ENCODE results near the gene NPTX2. TPM values are rescaled to one million over a fixed set of nuclear protein-coding genes. Genes with fewer than 3 reads are reported as not detected.

Gene NPTX2
- total RNA-seq, 1 donor from 2014 or later, result 5.6 TPM

- no peak overlapping the region for H2AFZ ChIP-seq (replicated peaks)
- no peaks in the 10 kb centered on the region for H3K9me3 Mint-ChIP-seq
These were observed 25.2 kb upstream of the NPTX2 start for GRCh38 chr7:98591926-98592325.

DNA sequence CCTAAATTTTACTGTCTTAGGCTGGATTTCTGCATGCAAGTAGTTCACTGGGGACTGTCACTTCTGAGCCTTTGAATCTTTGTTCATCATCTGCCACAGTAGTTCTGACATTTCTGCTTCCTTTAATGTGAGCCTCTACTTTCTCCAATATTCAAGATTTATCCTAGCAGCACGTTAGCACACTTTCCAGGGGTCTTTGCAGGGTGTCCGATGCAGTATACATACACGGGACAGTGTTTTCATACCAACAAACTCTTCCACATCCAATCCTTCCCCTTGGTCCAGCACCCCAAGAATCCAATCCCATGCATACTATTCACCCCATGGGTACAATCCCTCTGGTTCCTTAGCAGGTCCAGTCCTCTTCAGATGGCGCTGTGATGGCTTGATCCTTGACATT, 22.7 kb upstream of the NPTX2 start:
- Mint-ChIP-seq H3K27ac (no peak overlapping the region), H3K4me1 (peaks cover 2% of the 10 kb centered on the region), H3K4me3 (no peak overlapping the region), H3K27me3 (ENCODE audit: insufficient read depth, low read depth) (peaks cover 4% of the 10 kb centered on the region), H3K9me3 (no peaks in the 10 kb centered on the region), H3K36me3 (no peaks in the 10 kb centered on the region)
- TF ChIP-seq CTCF (IDR thresholded peaks at IDR 0.05) (no peak), EZH2 (IDR thresholded peaks at IDR 0.05) (no peak), EZH2phosphoT487 (IDR thresholded peaks at IDR 0.05) (no peak)
- Histone ChIP-seq H3K4me3 (no peak overlapping the region), H3F3A (ENCODE audit: low read depth) (peaks cover 7% of the 10 kb centered on the region), H3K79me2 (ENCODE audit: low read depth) (no peaks in the 10 kb centered on the region), H3K27me3 (no peaks in the 10 kb centered on the region), H3K27ac (no peak overlapping the region), H3K4me1 (peaks cover 12% of the 10 kb centered on the region), H3K9me3 (ENCODE audit: low read depth) (no peaks in the 10 kb centered on the region), H2AFZ (replicated peaks) (no peak overlapping the region), H3K4me2 (no peak overlapping the region), H3K9ac (no peak overlapping the region), H4K20me1 (ENCODE audit: low read depth) (no peaks in the 10 kb centered on the region), H3K36me3 (no peaks in the 10 kb centered on the region)
- DNase-seq (ENCODE audit: low spot score), result no peak

More at GRCh38 chr7:98591926-98592325, 25.2 kb upstream of the NPTX2 start:
- H3K4me2 ChIP-seq, result peak overlapping the region; percentile 48
- H3K27ac Mint-ChIP-seq, result no peak overlapping the region
- no peaks in the 10 kb centered on the region for H3K27me3 ChIP-seq
- H3K36me3 ChIP-seq, result no peaks in the 10 kb centered on the region
- H3K27me3 Mint-ChIP-seq (ENCODE audit: insufficient read depth, low read depth), result peaks cover 4% of the 10 kb centered on the region
- DNase-seq (ENCODE audit: low spot score), result peak; percentile 49
- H3K4me1 ChIP-seq, result peaks cover 12% of the 10 kb centered on the region
- H3K27ac ChIP-seq, result no peak overlapping the region
- H3K79me2 ChIP-seq (ENCODE audit: low read depth), result no peaks in the 10 kb centered on the region
- TF ChIP-seq EZH2 (IDR thresholded peaks at IDR 0.05) (no peak), EZH2phosphoT487 (IDR thresholded peaks at IDR 0.05) (no peak), CTCF (IDR thresholded peaks at IDR 0.05) (no peak)
- no peak overlapping the region for H3K9ac ChIP-seq
- H3K36me3 Mint-ChIP-seq, result no peaks in the 10 kb centered on the region
- H4K20me1 ChIP-seq (ENCODE audit: low read depth), result no peaks in the 10 kb centered on the region
- H3F3A ChIP-seq (ENCODE audit: low read depth), result peaks cover 7% of the 10 kb centered on the region
- peaks cover 2% of the 10 kb centered on the region for H3K4me1 Mint-ChIP-seq
- H3K9me3 ChIP-seq (ENCODE audit: low read depth), result no peaks in the 10 kb centered on the region
- no peak overlapping the region for H3K4me3 ChIP-seq
- no peak overlapping the region for H3K4me3 Mint-ChIP-seq

- H3K9me3 Mint-ChIP-seq, result no peaks in the 10 kb centered on the region
- no peaks in the 10 kb centered on the region for H3K9me3 ChIP-seq (ENCODE audit: low read depth)
- peaks cover 12% of the 10 kb centered on the region for H3K4me1 ChIP-seq
- no peaks in the 10 kb centered on the region for H4K20me1 ChIP-seq (ENCODE audit: low read depth)
- no peak overlapping the region for H3K4me3 ChIP-seq
- H3K36me3 ChIP-seq, result no peaks in the 10 kb centered on the region
- DNase-seq (ENCODE audit: low spot score), result no peak
- no peaks in the 10 kb centered on the region for H3K36me3 Mint-ChIP-seq
- TF ChIP-seq CTCF (IDR thresholded peaks at IDR 0.05) (no peak), EZH2phosphoT487 (IDR thresholded peaks at IDR 0.05) (no peak), EZH2 (IDR thresholded peaks at IDR 0.05) (no peak)
- no peaks in the 10 kb centered on the region for H3K27me3 ChIP-seq
- no peak overlapping the region for H3K9ac ChIP-seq
- peaks cover 7% of the 10 kb centered on the region for H3F3A ChIP-seq (ENCODE audit: low read depth)
- peaks cover 4% of the 10 kb centered on the region for H3K27me3 Mint-ChIP-seq (ENCODE audit: insufficient read depth, low read depth)
- H3K79me2 ChIP-seq (ENCODE audit: low read depth), result no peaks in the 10 kb centered on the region
- no peak overlapping the region for H3K27ac Mint-ChIP-seq
- no peak overlapping the region for H3K27ac ChIP-seq
- no peak overlapping the region for H3K4me2 ChIP-seq
- H2AFZ ChIP-seq (replicated peaks), result no peak overlapping the region
- no peak overlapping the region for H3K4me3 Mint-ChIP-seq
- H3K4me1 Mint-ChIP-seq, result peaks cover 2% of the 10 kb centered on the region
These were observed 22.3 kb upstream of the NPTX2 start for GRCh38 chr7:98594787-98595186.

All from neural progenitor cell (in vitro differentiated cells).